Endothelial cell of umbilical vein (primary cell): ENCODE results near the gene ADAMTS17. TPM values are rescaled to one million over a fixed set of nuclear protein-coding genes. Genes with fewer than 3 reads are reported as not detected.

ENCODE experiments used
- BruUV-seq: library from RNA; stranded (reverse); fragments of 400-500 nt; replicated peaks from 2 replicates; lab custom pipeline; 2021; lab: Mats Ljungman, UMichigan
- CTCF ChIA-PET: fragments of 300-600, 350-600 bp; sonication (Branson Sonifier 250); formaldehyde crosslinking; loops from one replicate; lab custom pipeline; 2021; ENCODE audit warnings: antibody characterized with exemption, inconsistent platforms; lab: Charles Lee
- POLR2A ChIA-PET: fragments of 300-600, 350-600 bp; sonication (Branson Sonifier 250); formaldehyde crosslinking; loops from one replicate; lab custom pipeline; 2021; ENCODE audit warnings: antibody characterized with exemption, inconsistent platforms; lab: Charles Lee
- DNase-seq: peaks from one replicate; pipeline ENCODE4 v3.0.0-alpha.2; 2011; ENCODE audit warnings: low read depth, low spot score
- FAIRE-seq: peaks from 2 replicates; lab custom pipeline; 2011; peaks lifted over from hg19 to GRCh38; lab: Jason Lieb, UNC
- H2AFZ ChIP-seq: 2 replicates; pipeline ENCODE4 v1.6.0; 2012; ENCODE audit warnings: low read depth, low read length, control low read depth, inconsistent platforms
- H3K27ac ChIP-seq: 2 replicates; pipeline ENCODE4 v1.5.1; 2011; ENCODE audit warnings: low read depth, mild to moderate bottlenecking, control low read depth, low read length, moderate library complexity; ENCODE audit not compliant: insufficient read depth
- H3K27me3 ChIP-seq, 2 experiments: 2 replicates each; pipeline versions ENCODE4 v1.6.0 to v1.6.1; 2011; ENCODE audit warnings: low read length in 2 of 2, mixed read lengths in 1 of 2; ENCODE audit not compliant: control insufficient read depth in 2 of 2, insufficient read depth in 2 of 2
- H3K36me3 ChIP-seq, 2 experiments: 2 replicates in 1 of 2; 3 replicates in 1 of 2; pipeline ENCODE4 v1.5.1; 2011; ENCODE audit warnings: low read length in 2 of 2, mild to moderate bottlenecking in 1 of 2, moderate library complexity in 1 of 2; ENCODE audit not compliant: control insufficient read depth in 2 of 2, insufficient read depth in 2 of 2; ENCODE audit errors: extremely low read depth in 1 of 2
- H3K4me1 ChIP-seq: 3 replicates; pipeline ENCODE4 v1.5.1; 2011; ENCODE audit warnings: mild to moderate bottlenecking, low read length; ENCODE audit not compliant: control insufficient read depth, insufficient read depth; ENCODE audit errors: extremely low read depth
- H3K4me2 ChIP-seq: 2 replicates; pipeline ENCODE4 v1.6.1; 2011; ENCODE audit warnings: low read length, control low read depth, mixed read lengths; ENCODE audit not compliant: insufficient read depth
- H3K4me3 ChIP-seq, 3 experiments: fragments of 200-600 bp in 1 of 3; sonication (generic), shearing (Covaris generic) in 1 of 3; replicated peaks in 1 of 3; 2 replicates each; pipeline ENCODE4 v1.5.1; 2011 to 2016; ENCODE audit warnings: control low read depth in 3 of 3, low read length in 3 of 3, mild to moderate bottlenecking in 2 of 3, inconsistent platforms in 1 of 3, low read depth in 1 of 3, moderate library complexity in 1 of 3; ENCODE audit not compliant: insufficient read depth in 1 of 3
- H3K79me2 ChIP-seq: 2 replicates; pipeline ENCODE4 v1.6.0; 2012; ENCODE audit warnings: low read length, inconsistent platforms; ENCODE audit not compliant: control insufficient read depth, insufficient read depth
- H3K9ac ChIP-seq: replicated peaks from 2 replicates; pipeline ENCODE3; 2011; ENCODE audit warnings: low read length, control low read depth; ENCODE audit not compliant: insufficient read depth; ENCODE audit errors: extremely low read depth
- H3K9me1 ChIP-seq: replicated peaks from 3 replicates; pipeline ENCODE4 v1.6.0; 2011; ENCODE audit warnings: mild to moderate bottlenecking, low read length; ENCODE audit not compliant: control insufficient read depth, insufficient read depth; ENCODE audit errors: extremely low read depth
- H3K9me3 ChIP-seq: replicated peaks from 2 replicates; pipeline ENCODE4 v1.5.1; 2012; ENCODE audit warnings: low read length, inconsistent platforms; ENCODE audit not compliant: control insufficient read depth, insufficient read depth
- H4K20me1 ChIP-seq: replicated peaks from 2 replicates; pipeline ENCODE3; 2011; ENCODE audit warnings: mild to moderate bottlenecking, low read length; ENCODE audit not compliant: control insufficient read depth, insufficient read depth; ENCODE audit errors: extremely low read depth
- EZH2 ChIP-seq: IDR thresholded peaks from 2 replicates; pipeline ENCODE4 v1.6.1; 2012; ENCODE audit warnings: borderline replicate concordance, low read depth, mild to moderate bottlenecking, moderate library complexity, low read length, inconsistent platforms; ENCODE audit not compliant: severe bottlenecking
- FOS ChIP-seq: IDR thresholded peaks from 2 replicates; pipeline ENCODE4 v1.6.1; 2011; ENCODE audit warnings: mild to moderate bottlenecking, low read length, moderate library complexity, borderline replicate concordance; ENCODE audit not compliant: insufficient read depth
- JUN ChIP-seq: IDR thresholded peaks from 2 replicates; pipeline ENCODE4 v1.6.1; 2011; ENCODE audit warnings: borderline replicate concordance, low read depth; ENCODE audit not compliant: insufficient read length, insufficient read depth
- MYC ChIP-seq: IDR thresholded peaks from one replicate; pipeline ENCODE4 v1.6.1; 2011; ENCODE audit warnings: mild to moderate bottlenecking, low read depth, low read length
- POLR2AphosphoS5 ChIP-seq: IDR thresholded peaks from 2 replicates; pipeline ENCODE4 v1.6.1; 2012; ENCODE audit warnings: low read depth, mild to moderate bottlenecking, control low read depth, low read length, moderate library complexity; ENCODE audit not compliant: insufficient read depth
- dilution Hi-C: fragments of 300-500 bp; cut with MboI; formaldehyde crosslinking; loops from one replicate; pipeline ENCODE4 v1.15.0; 2019; ENCODE audit warnings: low sequenced_read_pairs; ENCODE audit not compliant: extremely low pct_ligation_motif_present
- intact Hi-C: fragments of 100-400 bp; cut with micrococcal nuclease; formaldehyde crosslinking; loops from one replicate; pipeline ENCODE4 v1.10.0; 2022
- polyA plus RNA-seq, 4 experiments: library from polyadenylated mRNA; depleted of rRNA in 3 of 4; stranded (reverse) in 3 of 4; unstranded in 1 of 4; fragments of >200 nt; gene quantifications; 2 replicates each; pipeline versions ENCODE4 v1.2.1 to v1.2.3, GENCODE V29; 2011 to 2012; ENCODE audit warnings: missing spikeins in 1 of 4
- total RNA-seq: library from RNA; stranded (reverse); gene quantifications from 2 replicates; pipeline ENCODE4 v1.2.3, GENCODE V29; 2021
- TF ChIP-seq, protein P1 (sequence below): IDR thresholded peaks from 2 replicates; pipeline ENCODE4 v1.6.1; 2011; ENCODE audit not compliant: insufficient read depth, insufficient read length
- TF ChIP-seq, protein P2 (sequence below), 2 donors: IDR thresholded peaks; 1 replicate in 1 of 2; 2 replicates in 1 of 2; pipeline ENCODE4 v1.5.1; 2011; ENCODE audit warnings: low read length in 2 of 2, mild to moderate bottlenecking in 2 of 2, moderate library complexity in 2 of 2, control low read depth in 1 of 2, inconsistent platforms in 1 of 2, low read depth in 1 of 2; ENCODE audit not compliant: insufficient read depth in 1 of 2; ENCODE audit errors: extremely low read depth in 1 of 2

The ADAMTS17 gene
- total and polyA plus RNA-seq, 2 donors (not counting 3 experiments of a cell fraction or from before 2014, with no cell fraction given) = 0.12 TPM; not detected in 1

DNA sequence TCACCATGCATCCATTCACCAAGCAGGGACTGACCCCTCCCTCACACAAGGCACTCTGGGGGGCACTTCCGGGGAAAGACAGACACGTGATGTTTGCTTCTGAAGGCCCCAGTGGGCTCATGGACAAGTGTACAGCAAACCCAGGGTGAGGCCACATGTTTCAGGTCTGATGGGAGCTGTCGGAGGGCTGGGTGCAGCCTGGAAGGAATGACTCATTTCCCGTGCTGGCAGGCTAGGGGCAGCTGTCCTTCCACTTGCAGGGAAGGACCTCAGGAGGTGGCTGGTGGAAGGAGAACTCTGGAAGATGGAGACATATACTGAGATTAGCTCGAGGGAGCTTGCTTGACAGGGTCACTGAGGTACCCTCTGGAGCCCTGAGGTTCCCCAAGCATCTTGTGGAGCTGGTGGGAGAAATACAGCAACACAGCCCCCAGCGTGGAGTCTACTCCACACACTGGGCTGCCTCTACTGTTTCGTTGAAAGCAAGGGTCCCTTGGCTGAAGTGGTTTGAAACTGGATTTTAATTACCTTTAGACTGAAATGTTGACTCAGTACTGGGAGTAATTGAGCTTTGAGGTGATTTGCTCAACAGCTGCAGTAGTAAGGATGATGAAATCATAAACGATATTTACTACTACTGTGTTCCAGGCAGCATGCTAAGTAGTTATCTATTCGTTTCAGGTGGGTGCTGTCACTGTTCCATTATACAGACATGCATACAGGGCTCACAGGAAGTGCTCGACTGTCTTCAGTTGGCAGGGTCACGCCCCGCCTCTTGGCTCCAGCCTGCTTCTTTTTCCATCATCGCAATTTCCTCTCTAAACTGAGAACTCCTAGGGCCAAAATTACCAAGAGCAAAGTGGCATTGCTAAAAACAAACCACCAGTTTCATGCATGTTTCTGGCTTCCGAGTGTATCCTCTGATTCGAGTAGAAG is 230.4 kb downstream of the ADAMTS17 start:
- Histone ChIP-seq H3K27ac (peak overlapping the region; percentile 56), H3K9me1 (no peaks in the 10 kb centered on the region), H3K4me2 (peak overlapping the region; percentile 32), H3K4me3 (no peak overlapping the region), H2AFZ (peak overlapping the region; percentile 16), H3K9me3 (no peaks in the 10 kb centered on the region), H3K4me1 (peaks cover 31% of the 10 kb centered on the region), H3K27me3 (no peaks in the 10 kb centered on the region), H3K9ac (no peak overlapping the region), H3K79me2 (no peaks in the 10 kb centered on the region), H3K36me3 (no peaks in the 10 kb centered on the region), H4K20me1 (no peaks in the 10 kb centered on the region)
- dilution Hi-C loops (no loop called here), intact Hi-C loops (loop anchor here (1.0 to 5.0 kb wide), 5 partner anchors 21 to 491 kb away; partner anchors contain the start of genes ASB7 and LINS1)
- POLR2A ChIA-PET = no interaction called here
- peak; percentile 83 for DNase-seq
- peak; percentile 93 for FAIRE-seq
- TF ChIP-seq, protein P1, sequence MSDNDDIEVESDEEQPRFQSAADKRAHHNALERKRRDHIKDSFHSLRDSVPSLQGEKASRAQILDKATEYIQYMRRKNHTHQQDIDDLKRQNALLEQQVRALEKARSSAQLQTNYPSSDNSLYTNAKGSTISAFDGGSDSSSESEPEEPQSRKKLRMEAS = peak; percentile 59
- TF ChIP-seq FOS (peak; percentile 84), POLR2AphosphoS5 (peak; percentile 58), MYC (peak; percentile 83), EZH2 (no peak), JUN (peak; percentile 75)
- TF ChIP-seq, protein P2, sequence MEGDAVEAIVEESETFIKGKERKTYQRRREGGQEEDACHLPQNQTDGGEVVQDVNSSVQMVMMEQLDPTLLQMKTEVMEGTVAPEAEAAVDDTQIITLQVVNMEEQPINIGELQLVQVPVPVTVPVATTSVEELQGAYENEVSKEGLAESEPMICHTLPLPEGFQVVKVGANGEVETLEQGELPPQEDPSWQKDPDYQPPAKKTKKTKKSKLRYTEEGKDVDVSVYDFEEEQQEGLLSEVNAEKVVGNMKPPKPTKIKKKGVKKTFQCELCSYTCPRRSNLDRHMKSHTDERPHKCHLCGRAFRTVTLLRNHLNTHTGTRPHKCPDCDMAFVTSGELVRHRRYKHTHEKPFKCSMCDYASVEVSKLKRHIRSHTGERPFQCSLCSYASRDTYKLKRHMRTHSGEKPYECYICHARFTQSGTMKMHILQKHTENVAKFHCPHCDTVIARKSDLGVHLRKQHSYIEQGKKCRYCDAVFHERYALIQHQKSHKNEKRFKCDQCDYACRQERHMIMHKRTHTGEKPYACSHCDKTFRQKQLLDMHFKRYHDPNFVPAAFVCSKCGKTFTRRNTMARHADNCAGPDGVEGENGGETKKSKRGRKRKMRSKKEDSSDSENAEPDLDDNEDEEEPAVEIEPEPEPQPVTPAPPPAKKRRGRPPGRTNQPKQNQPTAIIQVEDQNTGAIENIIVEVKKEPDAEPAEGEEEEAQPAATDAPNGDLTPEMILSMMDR (IDR thresholded peaks at IDR 0.05; ENCODE audit: extremely low read depth in 1 of 2, insufficient read depth in 1 of 2, low read depth in 1 of 2, low read length in 2 of 2) = no peak
- CTCF ChIA-PET = interaction anchor here (0.8 to 1.3 kb wide), 4 partner anchors 13 to 183 kb away, joined by 3 to 5 read pairs (median 3); no protein-coding TSS in a partner anchor
- no TSS peak for BruUV-seq
